Measurements from ENCODE around the gene KIRREL3. TPM values are rescaled to one million over a fixed set of nuclear protein-coding genes. Genes with fewer than 3 reads are reported as not detected.

Gene KIRREL3
- total RNA-seq, 1 donor, result 0.10 TPM

GRCh38 chr11:126511475-126512115, 489.0 kb downstream of the KIRREL3 start:
- no peaks in the 10 kb centered on the region for H3K4me1 ChIP-seq (ENCODE audit: insufficient read depth, low read length)
- H3K4me3 ChIP-seq (ENCODE audit: low read length), result no peak overlapping the region
- no peaks in the 10 kb centered on the region for H3K9me3 ChIP-seq (ENCODE audit: low read depth, low read length)
- no peaks in the 10 kb centered on the region for H3K27me3 ChIP-seq (ENCODE audit: insufficient read depth, low read length)

GRCh38 chr11:126510621-126511370, 489.8 kb downstream of the KIRREL3 start:
- H3K4me1 ChIP-seq (ENCODE audit: insufficient read depth, low read length), result no peaks in the 10 kb centered on the region
- H3K27me3 ChIP-seq (ENCODE audit: insufficient read depth, low read length), result no peaks in the 10 kb centered on the region

GRCh38 chr11:126507646-126508045, 492.9 kb downstream of the KIRREL3 start:
- Histone ChIP-seq H3K9me3 (ENCODE audit: low read depth, low read length) (no peaks in the 10 kb centered on the region), H3K4me3 (ENCODE audit: low read length) (no peak overlapping the region), H3K4me1 (ENCODE audit: insufficient read depth, low read length) (no peaks in the 10 kb centered on the region), H3K27me3 (ENCODE audit: insufficient read depth, low read length) (peaks cover 7% of the 10 kb centered on the region)

More at GRCh38 chr11:126510621-126511370, 489.8 kb downstream of the KIRREL3 start:
- Histone ChIP-seq H3K9me3 (ENCODE audit: low read depth, low read length) (no peaks in the 10 kb centered on the region), H3K4me3 (ENCODE audit: low read length) (no peak overlapping the region)

GRCh38 chr11:126506789-126507188, 493.8 kb downstream of the KIRREL3 start:
- Histone ChIP-seq H3K4me1 (ENCODE audit: insufficient read depth, low read length) (no peaks in the 10 kb centered on the region), H3K27me3 (ENCODE audit: insufficient read depth, low read length) (peaks cover 7% of the 10 kb centered on the region), H3K4me3 (ENCODE audit: low read length) (no peak overlapping the region), H3K9me3 (ENCODE audit: low read depth, low read length) (no peaks in the 10 kb centered on the region)

GRCh38 chr11:126502982-126503381, 497.6 kb downstream of the KIRREL3 start:
- Histone ChIP-seq H3K4me3 (ENCODE audit: low read length) (no peak overlapping the region), H3K4me1 (ENCODE audit: insufficient read depth, low read length) (no peaks in the 10 kb centered on the region), H3K27me3 (ENCODE audit: insufficient read depth, low read length) (peaks cover 7% of the 10 kb centered on the region), H3K9me3 (ENCODE audit: low read depth, low read length) (no peaks in the 10 kb centered on the region)

- Histone ChIP-seq H3K4me3 (ENCODE audit: low read length) (no peak overlapping the region), H3K9me3 (ENCODE audit: low read depth, low read length) (no peaks in the 10 kb centered on the region), H3K4me1 (ENCODE audit: insufficient read depth, low read length) (no peaks in the 10 kb centered on the region), H3K27me3 (ENCODE audit: insufficient read depth, low read length) (peaks cover 7% of the 10 kb centered on the region)
Measured at GRCh38 chr11:126502159-126502558, 498.4 kb downstream of the KIRREL3 start.

- Histone ChIP-seq H3K4me1 (ENCODE audit: insufficient read depth, low read length) (no peaks in the 10 kb centered on the region), H3K4me3 (ENCODE audit: low read length) (no peak overlapping the region), H3K27me3 (ENCODE audit: insufficient read depth, low read length) (peaks cover 7% of the 10 kb centered on the region), H3K9me3 (ENCODE audit: low read depth, low read length) (no peaks in the 10 kb centered on the region)
Measured at GRCh38 chr11:126501641-126502040, 498.9 kb downstream of the KIRREL3 start.

- H3K9me3 ChIP-seq (ENCODE audit: low read depth, low read length), result no peaks in the 10 kb centered on the region
- H3K27me3 ChIP-seq (ENCODE audit: insufficient read depth, low read length), result peaks cover 7% of the 10 kb centered on the region
- no peak overlapping the region for H3K4me3 ChIP-seq (ENCODE audit: low read length)
- H3K4me1 ChIP-seq (ENCODE audit: insufficient read depth, low read length), result no peaks in the 10 kb centered on the region
Measured at GRCh38 chr11:126500981-126501380, 499.6 kb downstream of the KIRREL3 start.

GRCh38 chr11:126499131-126499752, 501.3 kb downstream of the KIRREL3 start:
- no peaks in the 10 kb centered on the region for H3K4me1 ChIP-seq (ENCODE audit: insufficient read depth, low read length)
- H3K27me3 ChIP-seq (ENCODE audit: insufficient read depth, low read length), result peaks cover 2% of the 10 kb centered on the region
- H3K4me3 ChIP-seq (ENCODE audit: low read length), result no peak overlapping the region
- H3K9me3 ChIP-seq (ENCODE audit: low read depth, low read length), result no peaks in the 10 kb centered on the region

- H3K9me3 ChIP-seq (ENCODE audit: low read depth, low read length), result no peaks in the 10 kb centered on the region
- no peaks in the 10 kb centered on the region for H3K27me3 ChIP-seq (ENCODE audit: insufficient read depth, low read length)
- H3K4me1 ChIP-seq (ENCODE audit: insufficient read depth, low read length), result no peaks in the 10 kb centered on the region
Measured at GRCh38 chr11:126498281-126498680, 502.3 kb downstream of the KIRREL3 start.

GRCh38 chr11:126497581-126498122, 502.9 kb downstream of the KIRREL3 start:
- Histone ChIP-seq H3K4me1 (ENCODE audit: insufficient read depth, low read length) (no peaks in the 10 kb centered on the region), H3K9me3 (ENCODE audit: low read depth, low read length) (no peaks in the 10 kb centered on the region), H3K27me3 (ENCODE audit: insufficient read depth, low read length) (no peaks in the 10 kb centered on the region), H3K4me3 (ENCODE audit: low read length) (no peak overlapping the region)

More at GRCh38 chr11:126498281-126498680, 502.3 kb downstream of the KIRREL3 start:
- H3K4me3 ChIP-seq (ENCODE audit: low read length), result no peak overlapping the region

GRCh38 chr11:126496576-126497337, 503.8 kb downstream of the KIRREL3 start:
- Histone ChIP-seq H3K4me1 (ENCODE audit: insufficient read depth, low read length) (no peaks in the 10 kb centered on the region), H3K27me3 (ENCODE audit: insufficient read depth, low read length) (no peaks in the 10 kb centered on the region), H3K4me3 (ENCODE audit: low read length) (no peak overlapping the region), H3K9me3 (ENCODE audit: low read depth, low read length) (no peaks in the 10 kb centered on the region)

- H3K9me3 ChIP-seq (ENCODE audit: low read depth, low read length), result no peaks in the 10 kb centered on the region
- H3K4me1 ChIP-seq (ENCODE audit: insufficient read depth, low read length), result no peaks in the 10 kb centered on the region
- no peak overlapping the region for H3K4me3 ChIP-seq (ENCODE audit: low read length)
- no peaks in the 10 kb centered on the region for H3K27me3 ChIP-seq (ENCODE audit: insufficient read depth, low read length)
Measured at GRCh38 chr11:126495281-126496220, 505.0 kb downstream of the KIRREL3 start.

GRCh38 chr11:126494831-126495230, 505.7 kb downstream of the KIRREL3 start:
- Histone ChIP-seq H3K4me3 (ENCODE audit: low read length) (no peak overlapping the region), H3K9me3 (ENCODE audit: low read depth, low read length) (no peaks in the 10 kb centered on the region)

More at GRCh38 chr11:126494831-126495230, 505.7 kb downstream of the KIRREL3 start:
- no peaks in the 10 kb centered on the region for H3K4me1 ChIP-seq (ENCODE audit: insufficient read depth, low read length)
- no peaks in the 10 kb centered on the region for H3K27me3 ChIP-seq (ENCODE audit: insufficient read depth, low read length)
